ENCODE measurements around the gene FMO2.

DNA sequence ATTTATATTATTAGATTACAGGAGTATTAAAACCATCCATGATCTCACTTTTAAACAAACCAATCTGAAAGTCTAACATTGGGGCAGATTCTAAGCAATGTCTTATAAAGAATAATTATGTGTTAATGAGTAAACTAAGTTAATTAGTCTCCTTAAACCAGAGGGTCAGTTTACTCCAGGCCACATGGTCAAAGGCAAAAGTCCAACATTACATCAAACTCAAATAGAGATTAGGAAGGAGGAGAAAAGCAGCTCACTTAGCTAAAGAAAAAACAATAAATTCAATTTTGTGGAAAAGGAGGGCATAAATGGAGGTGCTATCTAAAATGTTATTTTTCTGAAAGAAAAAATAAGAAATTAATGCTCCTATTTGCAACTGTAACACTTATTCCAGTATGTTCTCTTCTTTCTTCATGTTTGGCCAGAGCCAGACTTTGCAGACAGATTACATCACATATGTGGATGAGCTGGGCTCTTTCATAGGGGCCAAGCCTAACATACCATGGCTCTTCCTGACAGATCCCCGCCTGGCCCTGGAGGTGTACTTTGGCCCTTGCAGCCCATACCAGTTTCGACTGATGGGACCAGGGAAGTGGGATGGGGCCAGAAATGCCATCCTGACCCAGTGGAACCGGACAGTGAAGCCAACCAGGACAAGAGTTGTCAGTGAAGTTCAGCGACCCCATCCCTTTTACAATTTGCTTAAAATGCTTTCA lies 24.3 kb upstream of the FMO2 start:
- TF ChIP-seq, protein P1, sequence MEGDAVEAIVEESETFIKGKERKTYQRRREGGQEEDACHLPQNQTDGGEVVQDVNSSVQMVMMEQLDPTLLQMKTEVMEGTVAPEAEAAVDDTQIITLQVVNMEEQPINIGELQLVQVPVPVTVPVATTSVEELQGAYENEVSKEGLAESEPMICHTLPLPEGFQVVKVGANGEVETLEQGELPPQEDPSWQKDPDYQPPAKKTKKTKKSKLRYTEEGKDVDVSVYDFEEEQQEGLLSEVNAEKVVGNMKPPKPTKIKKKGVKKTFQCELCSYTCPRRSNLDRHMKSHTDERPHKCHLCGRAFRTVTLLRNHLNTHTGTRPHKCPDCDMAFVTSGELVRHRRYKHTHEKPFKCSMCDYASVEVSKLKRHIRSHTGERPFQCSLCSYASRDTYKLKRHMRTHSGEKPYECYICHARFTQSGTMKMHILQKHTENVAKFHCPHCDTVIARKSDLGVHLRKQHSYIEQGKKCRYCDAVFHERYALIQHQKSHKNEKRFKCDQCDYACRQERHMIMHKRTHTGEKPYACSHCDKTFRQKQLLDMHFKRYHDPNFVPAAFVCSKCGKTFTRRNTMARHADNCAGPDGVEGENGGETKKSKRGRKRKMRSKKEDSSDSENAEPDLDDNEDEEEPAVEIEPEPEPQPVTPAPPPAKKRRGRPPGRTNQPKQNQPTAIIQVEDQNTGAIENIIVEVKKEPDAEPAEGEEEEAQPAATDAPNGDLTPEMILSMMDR (IDR thresholded peaks at IDR 0.05) = no peak
- TF ChIP-seq POLR2A (IDR thresholded peaks at IDR 0.05) = no peak

Measured in body of pancreas (tissue), 4 donors.